SU-DHL-6 (cell line): Measurements from ENCODE around the gene LRRC4.

Source experiments
- H2AFZ ChIP-seq: fragments of 200-600 bp; sonication (generic); 2 replicates; pipeline ENCODE4 v1.6.1; 2014; ENCODE audit warnings: low read depth, mild to moderate bottlenecking, moderate library complexity, mixed read lengths, antibody characterized with exemption, low read length; ENCODE audit not compliant: severe bottlenecking
- H3F3A ChIP-seq: fragments of 200-600 bp; shearing (Covaris generic); 2 replicates; pipeline ENCODE4 v1.6.0; 2016; ENCODE audit warnings: antibody characterized with exemption, mild to moderate bottlenecking; ENCODE audit not compliant: insufficient read depth
- H3K27ac ChIP-seq: fragments of 200-600 bp; sonication (generic); 2 replicates; pipeline ENCODE4 v1.5.1; 2016; ENCODE audit warnings: low read depth, mild to moderate bottlenecking, low read length, moderate library complexity, mixed read lengths
- H3K27me3 ChIP-seq: fragments of 200-600 bp; sonication (generic), shearing (Covaris generic); 2 replicates; pipeline ENCODE4 v1.6.0; 2014; ENCODE audit warnings: mild to moderate bottlenecking, low read length
- H3K36me3 ChIP-seq: fragments of 200-600 bp; sonication (generic); 2 replicates; pipeline ENCODE4 v1.6.1; 2014; ENCODE audit warnings: mild to moderate bottlenecking, low read length, mixed read lengths
- H3K4me2 ChIP-seq: fragments of 300-600, 200-600 bp; shearing (Covaris generic), sonication (generic); 2 replicates; pipeline ENCODE4 v1.6.0; 2014; ENCODE audit warnings: low read length, low read depth, mild to moderate bottlenecking; ENCODE audit not compliant: poor library complexity, severe bottlenecking
- H3K4me3 ChIP-seq: fragments of 200-600 bp; sonication (generic); 2 replicates; pipeline ENCODE4 v1.5.1; 2014; ENCODE audit warnings: antibody characterized with exemption, low read length, mild to moderate bottlenecking, mixed read lengths; ENCODE audit not compliant: insufficient read depth, poor library complexity, severe bottlenecking
- H3K79me2 ChIP-seq: fragments of 200-600 bp; sonication (generic); 2 replicates; pipeline ENCODE4 v1.6.1; 2014; ENCODE audit warnings: mild to moderate bottlenecking, low read length, moderate library complexity; ENCODE audit not compliant: insufficient read depth
- H3K9ac ChIP-seq: fragments of 200-600 bp; sonication (generic); 2 replicates; pipeline ENCODE4 v1.7.0; 2014; ENCODE audit warnings: mild to moderate bottlenecking, low read length
- H3K9me2 ChIP-seq: fragments of 200-600 bp; sonication (generic); replicated peaks from 2 replicates; pipeline ENCODE4 v1.6.1; 2014; ENCODE audit warnings: low read length; ENCODE audit not compliant: insufficient read depth
- H3K9me3 ChIP-seq: fragments of 200-600 bp; sonication (generic); 2 replicates; pipeline ENCODE4 v1.6.1; 2014; ENCODE audit warnings: low read length, mixed read lengths; ENCODE audit not compliant: insufficient read depth
- H4K20me1 ChIP-seq: fragments of 200-600 bp; sonication (generic); 2 replicates; pipeline ENCODE4 v1.6.1; 2014; ENCODE audit warnings: low read depth, mild to moderate bottlenecking, antibody characterized with exemption, low read length, moderate library complexity, mixed read lengths
- CTCF ChIP-seq: fragments of 200-600 bp; sonication (generic); IDR thresholded peaks from one replicate; pipeline ENCODE4 v1.5.1; 2017; ENCODE audit warnings: antibody characterized with exemption, mild to moderate bottlenecking, low read length, moderate library complexity; ENCODE audit not compliant: insufficient read depth, poor library complexity, severe bottlenecking
- EZH2phosphoT487 ChIP-seq: fragments of 200-600 bp; sonication (generic), shearing (Covaris generic); conservative IDR thresholded peaks from 2 replicates; pipeline ENCODE4 v1.6.1; 2018; ENCODE audit warnings: mild to moderate bottlenecking, antibody characterized with exemption, low read length, moderate library complexity, mixed read lengths

LRRC4 gene

GRCh38 chr7:128025819-128026218 lies 5.4 kb downstream of the LRRC4 start:
- Histone ChIP-seq H3K9me2 (no peaks in the 10 kb centered on the region), H3K9me3 (no peaks in the 10 kb centered on the region), H3K36me3 (no peaks in the 10 kb centered on the region), H4K20me1 (no peaks in the 10 kb centered on the region), H3K79me2 (no peaks in the 10 kb centered on the region; the same call in 1 of the 2 replicates), H3K4me3 (no peak overlapping the region), H2AFZ (no peak overlapping the region), H3K4me2 (no peak overlapping the region), H3K27ac (no peak overlapping the region), H3F3A (no peaks in the 10 kb centered on the region), H3K9ac (no peak overlapping the region), H3K27me3 (no peaks in the 10 kb centered on the region)
- TF ChIP-seq CTCF: no peak
- TF ChIP-seq EZH2phosphoT487: no peak

GRCh38 chr7:128025380-128025779 lies 5.9 kb downstream of the LRRC4 start:
- TF ChIP-seq EZH2phosphoT487 (no peak), CTCF (no peak)
- Histone ChIP-seq H3K9me3 (no peaks in the 10 kb centered on the region), H4K20me1 (no peaks in the 10 kb centered on the region), H3K9ac (no peak overlapping the region), H3F3A (no peaks in the 10 kb centered on the region), H3K27ac (no peak overlapping the region), H2AFZ (no peak overlapping the region), H3K27me3 (no peaks in the 10 kb centered on the region), H3K4me3 (no peak overlapping the region), H3K36me3 (no peaks in the 10 kb centered on the region), H3K9me2 (no peaks in the 10 kb centered on the region), H3K79me2 (no peaks in the 10 kb centered on the region; the same call in 1 of the 2 replicates), H3K4me2 (no peak overlapping the region)

- Histone ChIP-seq H3K36me3 (no peaks in the 10 kb centered on the region), H3K4me3 (no peak overlapping the region), H3K9me3 (no peaks in the 10 kb centered on the region), H3F3A (no peaks in the 10 kb centered on the region), H3K79me2 (no peaks in the 10 kb centered on the region), H3K9me2 (no peaks in the 10 kb centered on the region), H3K4me2 (no peak overlapping the region), H3K9ac (no peak overlapping the region), H2AFZ (no peak overlapping the region), H3K27ac (no peak overlapping the region), H3K27me3 (no peaks in the 10 kb centered on the region), H4K20me1 (no peaks in the 10 kb centered on the region)
- TF ChIP-seq EZH2phosphoT487 (no peak), CTCF (no peak)
These were observed 7.1 kb downstream of the LRRC4 start for GRCh38 chr7:128024151-128024550.
